HEK293 (cell line): ENCODE data around the gene SCTR.

Experiments used
- CTCF ChIA-PET: fragments of 350-600 bp; formaldehyde crosslinking; extraction: SDS; loops from one replicate; lab custom pipeline; 2021; ENCODE audit warnings: antibody characterized with exemption; lab: Yijun Ruan, JAX
- POLR2A ChIA-PET: fragments of 300-600 bp; formaldehyde crosslinking; extraction: SDS; loops from one replicate; lab custom pipeline; 2020; ENCODE audit warnings: antibody characterized with exemption, inconsistent platforms; lab: Yijun Ruan, JAX
- H3K27ac ChIP-seq: fragments of 200-500 bp; sonication (Bioruptor generic); 2 replicates; pipeline ENCODE4 v1.5.1; 2014; ENCODE audit warnings: low read depth, low read length, control low read depth, inconsistent platforms; ENCODE audit errors: extremely low read depth
- H3K36me3 ChIP-seq, 2 experiments: fragments of 200-500 bp in 1 of 2; sonication (Bioruptor generic) in 1 of 2; 1 replicate in 1 of 2; 2 replicates in 1 of 2; pipeline ENCODE4 v1.5.1; 2014 to 2017; ENCODE audit warnings: inconsistent platforms in 2 of 2, low read length in 2 of 2; ENCODE audit not compliant: control insufficient read depth in 2 of 2, insufficient read depth in 1 of 2
- H3K4me1 ChIP-seq: fragments of 200-500 bp; sonication (Bioruptor generic); 2 replicates; pipeline ENCODE4 v1.5.1; 2014; ENCODE audit warnings: mild to moderate bottlenecking, low read length, inconsistent platforms; ENCODE audit not compliant: control insufficient read depth, insufficient read depth
- H3K4me3 ChIP-seq: 2 replicates; pipeline ENCODE4 v1.5.1; 2011; ENCODE audit warnings: low read depth, mild to moderate bottlenecking, control low read depth, low read length, moderate library complexity
- H3K9me3 ChIP-seq: fragments of 200-500 bp; sonication (Bioruptor generic); 2 replicates; pipeline ENCODE4 v1.5.1; 2014; ENCODE audit warnings: low read depth, low read length, inconsistent platforms; ENCODE audit not compliant: control insufficient read depth, insufficient read depth
- GLI4 ChIP-seq: fragments of 450-650 bp; formaldehyde crosslinking; IDR thresholded peaks from 2 replicates; pipeline ENCODE4 v1.5.1; 2016; ENCODE audit warnings: missing biosample characterization, missing genetic modification characterization
- GLIS1 ChIP-seq: fragments of 450-650 bp; formaldehyde crosslinking; IDR thresholded peaks from 2 replicates; pipeline ENCODE4 v1.5.1; 2016; ENCODE audit warnings: missing biosample characterization, missing genetic modification characterization
- KLF1 ChIP-seq: fragments of 450-650 bp; formaldehyde crosslinking; IDR thresholded peaks from 2 replicates; pipeline ENCODE4 v1.5.1; 2016; ENCODE audit warnings: missing biosample characterization, missing genetic modification characterization
- MEIS1 ChIP-seq: sonication (generic); formaldehyde crosslinking; IDR thresholded peaks from 2 replicates; pipeline ENCODE4 v1.8.1; 2022; ENCODE audit warnings: missing genetic modification reagents, mild to moderate bottlenecking, borderline replicate concordance
- ZFP3 ChIP-seq: fragments of 450-650 bp; formaldehyde crosslinking; IDR thresholded peaks from 2 replicates; pipeline ENCODE4 v1.5.1; 2016; ENCODE audit warnings: low read depth, missing biosample characterization, missing genetic modification characterization
- ZNF146 ChIP-seq: fragments of 450-650 bp; formaldehyde crosslinking; IDR thresholded peaks from 2 replicates; pipeline ENCODE4 v1.5.1; 2016; ENCODE audit warnings: missing biosample characterization, missing genetic modification characterization
- ZNF16 ChIP-seq: fragments of 450-650 bp; formaldehyde crosslinking; IDR thresholded peaks from 2 replicates; pipeline ENCODE4 v1.5.1; 2016; ENCODE audit warnings: low read depth, missing biosample characterization, missing genetic modification characterization
- ZNF223 ChIP-seq: fragments of 450-650 bp; formaldehyde crosslinking; IDR thresholded peaks from 2 replicates; pipeline ENCODE4 v1.5.1; 2016; ENCODE audit warnings: missing biosample characterization, missing genetic modification characterization
- ZNF311 ChIP-seq: fragments of 450-650 bp; formaldehyde crosslinking; IDR thresholded peaks from 2 replicates; pipeline ENCODE4 v1.5.1; 2017; ENCODE audit warnings: missing biosample characterization, missing genetic modification characterization, borderline replicate concordance
- ZNF501 ChIP-seq: fragments of 450-650 bp; formaldehyde crosslinking; IDR thresholded peaks from 2 replicates; pipeline ENCODE4 v1.5.1; 2016; ENCODE audit warnings: missing biosample characterization, missing genetic modification characterization
- ZNF549 ChIP-seq: fragments of 450-650 bp; IDR thresholded peaks from 2 replicates; pipeline ENCODE4 v1.5.1; 2018; ENCODE audit warnings: missing biosample characterization, missing genetic modification characterization, mild to moderate bottlenecking, inconsistent platforms, moderate library complexity
- ZNF596 ChIP-seq: fragments of 450-650 bp; IDR thresholded peaks from 2 replicates; pipeline ENCODE4 v1.5.0; 2018; ENCODE audit warnings: missing biosample characterization, mild to moderate bottlenecking, missing genetic modification characterization, moderate library complexity
- ZNF600 ChIP-seq: fragments of 450-650 bp; formaldehyde crosslinking; IDR thresholded peaks from 2 replicates; pipeline ENCODE4 v1.5.1; 2016; ENCODE audit warnings: missing biosample characterization, missing genetic modification characterization
- ZNF626 ChIP-seq: fragments of 450-650 bp; sonication (Bioruptor Pico); formaldehyde crosslinking; IDR thresholded peaks from 2 replicates; pipeline ENCODE4 v1.5.1; 2018; ENCODE audit warnings: missing biosample characterization, missing genetic modification characterization, inconsistent platforms
- ZNF629 ChIP-seq: fragments of 450-650 bp; formaldehyde crosslinking; IDR thresholded peaks from 2 replicates; pipeline ENCODE4 v1.5.1; 2017; ENCODE audit warnings: missing biosample characterization, missing genetic modification characterization
- ZNF707 ChIP-seq: fragments of 450-650 bp; formaldehyde crosslinking; IDR thresholded peaks from 2 replicates; pipeline ENCODE4 v1.5.1; 2016; ENCODE audit warnings: missing biosample characterization, missing genetic modification characterization
- ZNF76 ChIP-seq: fragments of 450-650 bp; formaldehyde crosslinking; IDR thresholded peaks from 2 replicates; pipeline ENCODE4; 2016; ENCODE audit warnings: low read depth, missing biosample characterization, missing genetic modification characterization, borderline replicate concordance
- ZNF777 ChIP-seq: fragments of 450-650 bp; formaldehyde crosslinking; IDR thresholded peaks from 2 replicates; pipeline ENCODE4 v1.5.1; 2017; ENCODE audit warnings: missing biosample characterization, missing genetic modification characterization, borderline replicate concordance
- TF ChIP-seq, protein P1 (sequence below): fragments of 450-650 bp; formaldehyde crosslinking; conservative IDR thresholded peaks from 2 replicates; pipeline ENCODE4 v1.5.1; 2016; ENCODE audit warnings: low read depth, missing biosample characterization, missing genetic modification characterization
- TF ChIP-seq, protein P2 (sequence below): IDR thresholded peaks from 2 replicates; pipeline ENCODE4 v1.6.1; 2011; ENCODE audit warnings: mild to moderate bottlenecking, low read depth, low read length, borderline replicate concordance
- TF ChIP-seq, protein P3 (sequence below): fragments of 450-650 bp; formaldehyde crosslinking; IDR thresholded peaks from 2 replicates; pipeline ENCODE4 v1.5.1; 2016; ENCODE audit warnings: missing biosample characterization, missing genetic modification characterization

The SCTR gene

DNA sequence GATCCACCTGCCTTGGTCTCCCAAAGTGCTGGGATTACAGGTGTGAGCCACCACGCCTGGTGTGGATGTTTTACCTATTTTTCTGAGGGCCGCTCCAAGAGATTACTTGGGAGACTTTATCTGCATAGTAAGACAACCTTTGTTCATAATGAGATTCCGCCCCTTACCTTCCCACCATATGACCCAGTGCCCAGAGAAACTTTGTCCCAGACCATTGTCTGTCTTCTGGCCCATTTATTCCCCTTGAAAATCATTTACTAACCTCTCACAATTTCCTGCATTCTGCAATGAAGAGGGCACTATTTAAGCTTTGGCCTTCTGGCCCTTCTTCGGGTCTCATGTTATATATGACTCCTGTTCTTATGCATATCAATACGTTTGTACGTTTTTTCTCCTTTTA lies 106.4 kb downstream of the SCTR start (continued):
- TF ChIP-seq, protein P1, sequence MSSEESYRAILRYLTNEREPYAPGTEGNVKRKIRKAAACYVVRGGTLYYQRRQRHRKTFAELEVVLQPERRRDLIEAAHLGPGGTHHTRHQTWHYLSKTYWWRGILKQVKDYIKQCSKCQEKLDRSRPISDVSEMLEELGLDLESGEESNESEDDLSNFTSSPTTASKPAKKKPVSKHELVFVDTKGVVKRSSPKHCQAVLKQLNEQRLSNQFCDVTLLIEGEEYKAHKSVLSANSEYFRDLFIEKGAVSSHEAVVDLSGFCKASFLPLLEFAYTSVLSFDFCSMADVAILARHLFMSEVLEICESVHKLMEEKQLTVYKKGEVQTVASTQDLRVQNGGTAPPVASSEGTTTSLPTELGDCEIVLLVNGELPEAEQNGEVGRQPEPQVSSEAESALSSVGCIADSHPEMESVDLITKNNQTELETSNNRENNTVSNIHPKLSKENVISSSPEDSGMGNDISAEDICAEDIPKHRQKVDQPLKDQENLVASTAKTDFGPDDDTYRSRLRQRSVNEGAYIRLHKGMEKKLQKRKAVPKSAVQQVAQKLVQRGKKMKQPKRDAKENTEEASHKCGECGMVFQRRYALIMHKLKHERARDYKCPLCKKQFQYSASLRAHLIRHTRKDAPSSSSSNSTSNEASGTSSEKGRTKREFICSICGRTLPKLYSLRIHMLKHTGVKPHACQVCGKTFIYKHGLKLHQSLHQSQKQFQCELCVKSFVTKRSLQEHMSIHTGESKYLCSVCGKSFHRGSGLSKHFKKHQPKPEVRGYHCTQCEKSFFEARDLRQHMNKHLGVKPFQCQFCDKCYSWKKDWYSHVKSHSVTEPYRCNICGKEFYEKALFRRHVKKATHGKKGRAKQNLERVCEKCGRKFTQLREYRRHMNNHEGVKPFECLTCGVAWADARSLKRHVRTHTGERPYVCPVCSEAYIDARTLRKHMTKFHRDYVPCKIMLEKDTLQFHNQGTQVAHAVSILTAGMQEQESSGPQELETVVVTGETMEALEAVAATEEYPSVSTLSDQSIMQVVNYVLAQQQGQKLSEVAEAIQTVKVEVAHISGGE: no peak
- TF ChIP-seq KLF1: no peak
- no peak for TF ChIP-seq ZNF629 (tag by site-specific recombination)
- no peak for TF ChIP-seq ZNF707 (tag by site-specific recombination)
- TF ChIP-seq MEIS1 (CRISPR knock-in tag): no peak
- TF ChIP-seq ZNF16 (tag by site-specific recombination): no peak
- TF ChIP-seq, all 188 proteins: peak for 0

DNA sequence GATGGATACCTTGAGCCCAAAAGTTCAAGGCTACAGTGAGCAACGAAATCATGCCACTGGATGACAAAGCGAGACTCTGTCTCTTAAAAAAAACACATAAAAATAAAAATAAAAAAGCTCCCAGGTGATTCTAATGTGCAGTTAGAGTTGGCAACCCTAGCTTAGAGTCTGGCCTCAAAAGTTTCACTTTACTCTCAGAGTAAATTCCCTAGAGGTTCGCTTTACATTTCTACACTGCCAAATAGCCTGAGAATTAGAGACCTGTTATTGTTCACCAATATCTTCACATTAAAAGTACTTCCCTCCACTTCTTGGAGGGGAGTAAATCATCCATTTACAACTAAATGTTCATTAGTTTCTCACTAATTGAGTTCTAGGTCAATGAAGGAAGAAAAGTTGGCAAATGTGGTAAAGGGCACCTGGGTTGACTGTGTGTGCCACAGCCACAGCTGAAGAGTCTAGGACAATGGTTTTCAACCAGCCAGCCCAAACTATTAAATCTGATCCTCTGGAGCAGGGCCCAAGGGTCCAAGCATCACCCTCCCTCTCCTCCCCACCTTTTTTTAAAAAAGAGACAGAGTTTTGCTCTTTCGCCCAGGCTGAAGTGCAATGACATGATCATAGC lies 107.9 kb downstream of the SCTR start:
- H3K4me3 ChIP-seq: no peak overlapping the region
- ChIA-PET CTCF (interaction anchor here (0.8 to 1.7 kb wide), 6 partner anchors 10 to 225 kb away, joined by 3 to 13 read pairs (median 3); no protein-coding TSS in a partner anchor), POLR2A (no interaction called here)
- H3K36me3 ChIP-seq: no peaks in the 10 kb centered on the region
- no peaks in the 10 kb centered on the region for H3K9me3 ChIP-seq
- no peaks in the 10 kb centered on the region for H3K4me1 ChIP-seq
- H3K27ac ChIP-seq: no peak overlapping the region
- TF ChIP-seq ZNF626 (tag by site-specific recombination) (no peak), ZNF311 (tag by site-specific recombination) (no peak), ZNF596 (no peak)
- TF ChIP-seq, protein P2, sequence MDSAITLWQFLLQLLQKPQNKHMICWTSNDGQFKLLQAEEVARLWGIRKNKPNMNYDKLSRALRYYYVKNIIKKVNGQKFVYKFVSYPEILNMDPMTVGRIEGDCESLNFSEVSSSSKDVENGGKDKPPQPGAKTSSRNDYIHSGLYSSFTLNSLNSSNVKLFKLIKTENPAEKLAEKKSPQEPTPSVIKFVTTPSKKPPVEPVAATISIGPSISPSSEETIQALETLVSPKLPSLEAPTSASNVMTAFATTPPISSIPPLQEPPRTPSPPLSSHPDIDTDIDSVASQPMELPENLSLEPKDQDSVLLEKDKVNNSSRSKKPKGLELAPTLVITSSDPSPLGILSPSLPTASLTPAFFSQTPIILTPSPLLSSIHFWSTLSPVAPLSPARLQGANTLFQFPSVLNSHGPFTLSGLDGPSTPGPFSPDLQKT: no peak
- TF ChIP-seq, all 188 proteins: peak for 0

DNA sequence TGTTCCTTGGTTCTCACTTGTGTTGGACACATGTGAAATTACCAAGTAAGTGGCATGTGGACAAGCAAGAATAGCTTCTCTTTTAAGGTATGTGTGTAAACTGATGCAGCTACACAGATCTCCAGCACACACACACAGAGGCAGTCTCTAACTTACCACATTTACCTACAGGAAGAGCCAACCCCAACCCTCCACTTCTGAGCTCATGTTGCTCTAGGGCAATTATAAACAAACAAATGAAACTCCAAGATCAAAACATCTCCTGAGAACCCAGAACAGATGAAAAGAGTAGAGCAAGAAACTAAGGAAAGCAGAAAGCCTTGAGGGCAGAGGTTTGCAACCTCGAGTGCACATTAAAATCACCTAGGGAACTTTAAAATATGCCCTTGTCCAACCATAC lies 108.7 kb downstream of the SCTR start:
- H3K9me3 ChIP-seq: no peaks in the 10 kb centered on the region
- TF ChIP-seq GLIS1 (no peak), GLI4 (tag by site-specific recombination) (no peak), ZNF501 (tag by site-specific recombination) (no peak), ZNF777 (no peak), ZNF707 (tag by site-specific recombination) (no peak), ZNF76 (tag by site-specific recombination) (no peak), ZNF600 (no peak), ZFP3 (tag by site-specific recombination) (no peak), ZNF223 (tag by site-specific recombination) (no peak), ZNF549 (tag by site-specific recombination) (no peak), ZNF146 (tag by site-specific recombination) (no peak)
- TF ChIP-seq, protein P3, sequence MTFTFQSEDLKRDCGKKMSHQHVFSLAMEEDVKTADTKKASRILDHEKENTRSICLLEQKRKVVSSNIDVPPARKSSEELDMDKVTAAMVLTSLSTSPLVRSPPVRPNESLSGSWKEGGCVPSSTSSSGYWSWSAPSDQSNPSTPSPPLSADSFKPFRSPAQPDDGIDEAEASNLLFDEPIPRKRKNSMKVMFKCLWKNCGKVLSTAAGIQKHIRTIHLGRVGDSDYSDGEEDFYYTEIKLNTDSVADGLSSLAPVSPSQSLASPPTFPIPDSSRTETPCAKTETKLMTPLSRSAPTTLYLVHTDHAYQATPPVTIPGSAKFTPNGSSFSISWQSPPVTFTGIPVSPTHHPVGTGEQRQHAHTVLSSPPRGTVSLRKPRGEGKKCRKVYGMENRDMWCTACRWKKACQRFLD (tag by site-specific recombination): no peak
- TF ChIP-seq, all 188 proteins: peak for 0
- no peak overlapping the region for H3K4me3 ChIP-seq
- CTCF ChIA-PET: interaction anchor here (0.8 to 1.7 kb wide), 4 partner anchors 24 to 225 kb away, joined by 3 to 6 read pairs (median 3); no protein-coding TSS in a partner anchor
- no peaks in the 10 kb centered on the region for H3K4me1 ChIP-seq
- H3K27ac ChIP-seq: no peak overlapping the region
- POLR2A ChIA-PET: no interaction called here
- H3K36me3 ChIP-seq: no peaks in the 10 kb centered on the region
